Activated T-helper 2 cell treated with anti-CD3 and anti-CD28 coated beads, Interferon-gamma antibody, Interleukin-2, Interleukin-4, amounts not matched to agents 10 μg/mL and 5 μg/mL and 100 μg/mL, durations not matched to agents 14 hours and 24 hours and 36 hours (primary cell): ENCODE data around the gene RPS6KA2. TPM values are rescaled to one million over a fixed set of nuclear protein-coding genes. Genes with fewer than 3 reads are reported as not detected.

Source experiments
- DNase-seq: peaks from one replicate; pipeline ENCODE4 v3.0.0; 2021; ENCODE audit warnings: low spot score
- H3K27ac Mint-ChIP-seq: one replicate; pipeline ENCODE4 v1.8.0; 2021; ENCODE audit warnings: mixed read lengths
- H3K27me3 Mint-ChIP-seq: one replicate; pipeline ENCODE4 v1.8.0; 2021; ENCODE audit warnings: low read depth, mixed read lengths
- H3K36me3 Mint-ChIP-seq: one replicate; pipeline ENCODE4 v1.8.0; 2021; ENCODE audit warnings: low read depth, mixed read lengths
- H3K4me1 Mint-ChIP-seq: one replicate; pipeline ENCODE4 v1.8.0; 2021; ENCODE audit warnings: low read depth, mixed read lengths
- H3K4me3 Mint-ChIP-seq: one replicate; pipeline ENCODE4 v1.8.0; 2021; ENCODE audit warnings: low read depth, mild to moderate bottlenecking, moderate library complexity, mixed read lengths
- H3K9me3 Mint-ChIP-seq: one replicate; pipeline ENCODE4 v1.8.0; 2021; ENCODE audit warnings: mixed read lengths
- intact Hi-C: fragments of 100-400 bp; cut with micrococcal nuclease; formaldehyde crosslinking; loops from one replicate; pipeline ENCODE4 v1.15.1; 2023
- total RNA-seq: library from RNA; stranded (reverse); gene quantifications from 2 replicates; pipeline ENCODE4 v1.2.3, GENCODE V29; 2022

RPS6KA2 gene
- total RNA-seq, 1 donor from 2014 or later: 2.1 TPM

DNA sequence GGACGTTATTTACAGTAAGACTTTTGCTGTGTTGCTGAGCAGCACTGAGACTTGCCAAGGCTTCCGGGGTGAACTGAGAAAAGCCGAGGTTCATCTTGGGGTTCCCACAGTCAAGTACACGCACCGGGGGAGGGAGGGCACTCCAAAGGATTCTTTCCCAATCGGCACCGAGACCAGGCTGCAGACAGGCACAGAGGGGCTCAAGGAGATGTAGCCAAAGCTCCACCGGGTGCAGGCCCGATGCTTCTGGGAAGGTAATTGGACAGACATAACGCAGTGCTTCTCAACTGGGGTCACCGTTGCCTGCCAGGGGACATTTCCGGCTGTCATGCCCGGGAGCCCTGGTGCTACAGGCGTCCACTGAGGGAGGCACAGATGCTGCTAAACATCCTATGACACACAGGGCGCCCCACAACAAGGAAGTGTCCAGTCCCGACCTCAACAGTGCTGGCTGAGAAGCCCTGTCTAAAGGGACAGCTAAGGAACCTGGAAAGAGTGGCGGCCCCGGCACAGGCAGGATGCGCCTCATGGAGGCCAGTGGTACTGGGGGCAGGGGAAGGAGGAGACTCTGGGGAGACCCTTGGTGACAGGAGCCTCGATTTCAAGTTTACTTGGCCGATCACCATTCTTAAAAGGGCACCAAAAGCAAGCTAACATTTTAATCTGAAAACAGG, 133.5 kb downstream of the RPS6KA2 start:
- Mint-ChIP-seq H3K27me3 (no peaks in the 10 kb centered on the region), H3K9me3 (no peaks in the 10 kb centered on the region), H3K4me1 (peaks cover 6% of the 10 kb centered on the region), H3K36me3 (peaks cover 7% of the 10 kb centered on the region), H3K4me3 (no peak overlapping the region), H3K27ac (no peak overlapping the region)
- intact Hi-C loops: no loop called here
- no peak for DNase-seq

DNA sequence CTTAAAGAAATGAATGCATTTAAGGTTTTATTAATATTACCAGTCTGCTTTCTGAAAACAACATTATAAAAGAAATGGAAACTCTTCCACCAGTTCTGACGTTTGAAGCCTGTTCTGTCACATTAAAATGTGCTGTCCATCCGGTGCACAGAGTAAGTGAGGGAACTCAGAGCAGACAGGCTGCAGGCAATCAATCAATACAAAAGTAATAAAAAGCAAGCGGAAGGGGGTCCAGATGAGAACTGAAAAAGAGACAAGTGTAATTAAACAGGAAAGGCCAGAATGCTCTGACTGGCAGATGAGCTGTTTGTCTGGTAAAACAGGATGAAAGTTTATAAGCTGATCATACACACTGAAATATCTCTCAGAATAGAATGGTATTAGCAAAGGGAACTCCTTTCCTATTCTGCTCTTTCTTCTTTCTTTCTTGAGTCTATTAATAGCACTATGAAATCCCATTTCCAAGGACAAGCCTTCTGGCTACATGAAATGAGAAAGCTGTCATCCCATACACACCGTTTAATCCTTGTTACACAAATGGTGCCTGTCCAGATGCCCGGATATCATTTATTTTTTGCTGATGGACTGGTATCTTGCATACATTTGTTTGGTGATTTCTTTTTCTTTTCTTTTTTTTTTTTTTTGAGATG, 134.8 kb downstream of the RPS6KA2 start:
- intact Hi-C loops: no loop called here
- H3K36me3 Mint-ChIP-seq: peaks cover 18% of the 10 kb centered on the region
- H3K27me3 Mint-ChIP-seq: no peaks in the 10 kb centered on the region
- H3K4me3 Mint-ChIP-seq: no peak overlapping the region
- peaks cover 17% of the 10 kb centered on the region for H3K4me1 Mint-ChIP-seq
- H3K27ac Mint-ChIP-seq: no peak overlapping the region
- DNase-seq: no peak
- H3K9me3 Mint-ChIP-seq: peaks cover 11% of the 10 kb centered on the region

DNA sequence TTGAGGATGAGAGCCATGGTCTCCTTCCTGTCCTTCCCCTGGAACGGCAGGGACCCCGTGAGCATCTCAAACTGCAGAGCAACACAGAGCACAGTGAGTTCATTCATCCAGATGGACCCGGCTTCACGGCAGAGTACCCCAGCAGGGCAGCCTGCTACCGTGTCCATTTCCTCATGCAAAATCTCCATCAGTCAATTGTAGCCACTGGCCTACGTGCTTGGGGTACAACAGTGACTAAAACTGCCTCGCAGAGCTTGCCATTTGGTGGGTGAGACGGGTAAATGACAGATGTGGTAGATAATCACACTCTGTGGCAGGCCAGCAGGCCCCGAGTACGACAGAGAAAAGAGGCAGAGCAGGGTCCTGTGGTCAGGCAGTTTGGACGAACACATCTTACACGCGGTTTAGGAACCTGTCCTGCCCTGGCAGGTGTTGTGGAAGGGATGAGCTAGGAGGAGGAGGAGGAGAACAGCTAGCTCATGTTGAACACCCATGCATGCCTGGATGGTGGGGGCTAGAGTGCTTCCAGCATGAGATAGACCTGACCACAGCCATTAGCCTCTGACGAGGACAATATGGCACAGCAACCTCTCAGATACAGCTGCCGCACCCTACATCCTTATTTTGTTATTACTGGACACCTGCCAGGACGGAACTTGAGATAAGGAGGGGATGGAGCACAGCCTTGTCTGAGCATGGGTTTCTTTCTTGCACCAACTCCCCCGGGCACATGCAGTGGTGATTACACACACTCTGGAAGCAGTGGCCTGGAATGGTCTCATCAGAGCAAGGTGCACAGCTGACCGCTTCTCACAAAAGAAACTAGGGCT, 136.2 kb downstream of the RPS6KA2 start:
- no peak overlapping the region for H3K4me3 Mint-ChIP-seq
- intact Hi-C loops: no loop called here

GRCh38 chr6:166489301-166490155, 137.5 kb downstream of the RPS6KA2 start:
- Mint-ChIP-seq H3K4me1 (peaks cover 13% of the 10 kb centered on the region), H3K27ac (no peak overlapping the region), H3K27me3 (no peaks in the 10 kb centered on the region), H3K9me3 (peaks cover 19% of the 10 kb centered on the region), H3K4me3 (no peak overlapping the region), H3K36me3 (peaks cover 26% of the 10 kb centered on the region)
- intact Hi-C loops: loop anchor here (2.0 kb wide), 1 partner anchor 137 kb away; the partner anchor contains the start of gene RPS6KA2
- no peak for DNase-seq

More for the DNA sequence above, 136.2 kb downstream of the RPS6KA2 start:
- H3K9me3 Mint-ChIP-seq: peaks cover 19% of the 10 kb centered on the region
- no peak overlapping the region for H3K27ac Mint-ChIP-seq
- peaks cover 26% of the 10 kb centered on the region for H3K36me3 Mint-ChIP-seq
- DNase-seq: no peak
- H3K27me3 Mint-ChIP-seq: no peaks in the 10 kb centered on the region
- peaks cover 18% of the 10 kb centered on the region for H3K4me1 Mint-ChIP-seq

GRCh38 chr6:166488701-166489100, 138.3 kb downstream of the RPS6KA2 start:
- H3K9me3 Mint-ChIP-seq: peaks cover 19% of the 10 kb centered on the region
- H3K36me3 Mint-ChIP-seq: peaks cover 26% of the 10 kb centered on the region
- intact Hi-C loops: loop anchor here (1.0 to 2.0 kb wide), 2 partner anchors 71 to 138 kb away; partner anchors contain the start of gene RPS6KA2
- H3K4me1 Mint-ChIP-seq: peaks cover 13% of the 10 kb centered on the region
- DNase-seq: no peak
- no peaks in the 10 kb centered on the region for H3K27me3 Mint-ChIP-seq
- H3K27ac Mint-ChIP-seq: peak overlapping the region; percentile 90
- H3K4me3 Mint-ChIP-seq: no peak overlapping the region

- intact Hi-C loops: loop anchor here (1.0 to 2.0 kb wide), 2 partner anchors 71 to 139 kb away; partner anchors contain the start of gene RPS6KA2
- Mint-ChIP-seq H3K27ac (peak overlapping the region; percentile 90), H3K4me3 (peak overlapping the region; percentile 63), H3K9me3 (peaks cover 19% of the 10 kb centered on the region), H3K36me3 (peaks cover 26% of the 10 kb centered on the region), H3K4me1 (peaks cover 13% of the 10 kb centered on the region), H3K27me3 (no peaks in the 10 kb centered on the region)
- DNase-seq: peak; percentile 68
Observed at GRCh38 chr6:166488076-166488685, 138.9 kb downstream of the RPS6KA2 start.

GRCh38 chr6:166487148-166487547, 139.9 kb downstream of the RPS6KA2 start:
- intact Hi-C loops: no loop called here
- H3K4me3 Mint-ChIP-seq: no peak overlapping the region
- H3K27ac Mint-ChIP-seq: peak overlapping the region; percentile 90
- DNase-seq: no peak
- peaks cover 13% of the 10 kb centered on the region for H3K4me1 Mint-ChIP-seq
- no peaks in the 10 kb centered on the region for H3K27me3 Mint-ChIP-seq
- H3K9me3 Mint-ChIP-seq: peaks cover 19% of the 10 kb centered on the region
- peaks cover 26% of the 10 kb centered on the region for H3K36me3 Mint-ChIP-seq

GRCh38 chr6:166486536-166486880, 140.5 kb downstream of the RPS6KA2 start:
- H3K27me3 Mint-ChIP-seq: no peaks in the 10 kb centered on the region
- no peak overlapping the region for H3K4me3 Mint-ChIP-seq
- H3K9me3 Mint-ChIP-seq: peaks cover 19% of the 10 kb centered on the region
- intact Hi-C loops: no loop called here
- DNase-seq: no peak
- peaks cover 26% of the 10 kb centered on the region for H3K36me3 Mint-ChIP-seq
- peaks cover 13% of the 10 kb centered on the region for H3K4me1 Mint-ChIP-seq
- no peak overlapping the region for H3K27ac Mint-ChIP-seq

DNA sequence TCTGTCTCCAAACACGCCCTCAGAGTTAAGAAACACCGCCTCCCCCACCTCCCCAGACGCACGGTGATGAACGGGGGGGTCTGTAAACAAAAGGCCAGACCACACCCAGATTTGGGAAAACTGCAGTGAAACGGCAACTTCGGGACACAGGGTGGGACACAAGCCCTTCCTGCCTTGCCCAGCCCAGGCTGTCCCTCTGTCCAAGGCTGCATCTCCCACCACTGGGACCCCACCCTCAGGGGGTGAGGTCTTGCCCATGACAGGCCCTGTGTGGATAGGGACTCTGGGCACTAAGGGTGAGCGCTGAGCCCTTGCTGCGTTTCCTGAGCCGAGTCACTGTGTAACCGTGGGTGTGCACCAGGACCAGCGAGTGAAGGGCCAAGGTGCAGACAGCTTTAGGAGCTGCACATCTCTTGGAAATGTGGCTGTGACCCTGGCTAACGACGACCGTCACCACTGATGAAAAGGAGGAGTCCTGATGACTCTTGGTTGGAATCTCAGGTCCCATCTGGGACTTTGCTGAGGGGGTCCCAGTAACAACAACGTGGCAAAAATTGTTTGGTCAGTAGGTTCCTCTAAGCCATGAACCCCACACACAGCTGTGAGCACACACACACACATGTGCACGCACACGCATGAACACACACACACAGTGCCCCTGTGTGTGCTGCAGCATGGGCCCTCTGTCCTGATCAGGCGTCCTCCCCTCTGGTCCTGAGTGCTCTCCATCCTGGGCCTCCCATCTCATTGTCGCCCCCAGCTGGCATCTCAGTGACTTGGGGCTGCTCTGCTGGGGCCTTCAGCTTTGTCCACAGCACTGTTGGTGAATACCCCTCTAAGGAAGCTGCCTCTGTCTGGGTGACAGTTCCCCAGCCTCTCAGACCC, 141.2 kb downstream of the RPS6KA2 start:
- peaks cover 26% of the 10 kb centered on the region for H3K36me3 Mint-ChIP-seq
- peaks cover 19% of the 10 kb centered on the region for H3K9me3 Mint-ChIP-seq
- no peak overlapping the region for H3K27ac Mint-ChIP-seq
- DNase-seq: no peak
- H3K4me1 Mint-ChIP-seq: peaks cover 13% of the 10 kb centered on the region
- intact Hi-C loops: no loop called here
- no peaks in the 10 kb centered on the region for H3K27me3 Mint-ChIP-seq
- no peak overlapping the region for H3K4me3 Mint-ChIP-seq

DNA sequence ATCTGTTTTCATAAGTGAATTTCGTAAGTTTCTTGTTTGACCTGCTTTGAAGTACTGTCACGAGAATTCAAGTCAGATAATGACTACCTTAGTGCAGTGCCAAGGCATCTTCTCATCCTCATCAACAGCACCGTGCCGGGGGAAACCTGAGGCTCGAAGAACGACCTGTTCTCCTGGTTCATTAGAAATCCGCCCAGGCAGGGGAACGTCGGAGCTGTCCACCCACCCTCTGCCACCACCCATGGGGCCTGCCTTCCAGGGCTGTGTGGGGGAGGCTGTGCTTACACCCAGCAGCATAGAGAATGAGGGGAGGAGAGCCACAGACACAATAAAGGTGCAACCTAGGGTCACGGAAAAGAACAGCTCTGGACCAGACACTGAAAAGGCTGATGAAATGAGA, 142.2 kb downstream of the RPS6KA2 start:
- Mint-ChIP-seq H3K36me3 (peaks cover 26% of the 10 kb centered on the region), H3K4me1 (peaks cover 13% of the 10 kb centered on the region), H3K4me3 (no peak overlapping the region), H3K27me3 (no peaks in the 10 kb centered on the region), H3K9me3 (peaks cover 19% of the 10 kb centered on the region), H3K27ac (no peak overlapping the region)
- DNase-seq: no peak
- intact Hi-C loops: no loop called here

GRCh38 chr6:166483573-166484250, 143.3 kb downstream of the RPS6KA2 start:
- H3K4me3 Mint-ChIP-seq: no peak overlapping the region
- H3K27me3 Mint-ChIP-seq: no peaks in the 10 kb centered on the region
- intact Hi-C loops: no loop called here
- H3K9me3 Mint-ChIP-seq: peaks cover 19% of the 10 kb centered on the region
- no peak overlapping the region for H3K27ac Mint-ChIP-seq
- peaks cover 19% of the 10 kb centered on the region for H3K36me3 Mint-ChIP-seq
- H3K4me1 Mint-ChIP-seq: peaks cover 13% of the 10 kb centered on the region
- DNase-seq: no peak
